ENCODE data around the gene ZNF224.
"Not testable (repeated sequence)": the region's sequence is repeated elsewhere in the genome, so short reads cannot be mapped to it uniquely, and the experiment has no call there.

ZNF224 gene

DNA sequence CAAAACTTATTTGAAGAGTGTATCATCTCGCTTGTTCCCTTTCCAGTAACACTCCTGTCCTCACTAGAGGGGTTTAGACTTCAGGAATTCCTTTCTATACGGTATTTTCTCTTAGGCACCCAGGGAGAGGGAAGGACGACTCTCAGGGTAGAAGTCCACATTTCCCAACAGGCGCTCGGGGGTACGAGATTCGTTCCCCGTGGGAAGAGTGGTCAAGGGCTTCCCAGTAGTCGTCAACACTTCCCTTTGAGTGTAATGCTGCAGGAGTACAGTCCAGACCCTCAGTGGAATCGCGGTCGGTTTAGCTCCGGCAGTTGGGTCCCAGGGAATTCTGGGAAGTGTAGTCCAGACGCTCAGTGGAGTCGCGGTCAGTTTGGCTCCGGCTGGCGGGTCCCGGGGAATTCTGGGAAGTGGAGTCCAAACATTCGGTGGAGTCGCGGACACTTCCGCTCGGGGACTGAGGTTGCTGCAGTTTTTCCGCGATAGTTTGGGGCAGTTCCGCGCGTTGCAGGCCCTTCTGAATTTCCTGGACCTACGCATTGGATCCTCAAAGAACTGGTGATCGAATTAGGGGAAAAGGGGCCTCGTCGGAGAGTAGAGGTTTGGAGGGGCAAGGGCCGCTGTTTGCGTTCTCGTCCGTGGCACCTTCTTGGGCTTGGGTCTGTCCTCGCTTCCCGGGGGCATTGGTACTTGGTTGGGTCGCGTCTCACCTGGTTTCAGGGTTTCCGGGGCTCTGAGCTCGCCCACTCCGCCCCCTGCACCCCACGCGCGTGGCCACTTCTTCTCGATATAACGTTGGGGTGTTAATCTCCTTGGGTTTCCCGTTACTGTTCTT, at the start of gene ZNF224:
TSS of gene ZNF224 (plus strand) at position 431 of the 835 bp plus-strand sequence. CDS start 3,513 bp downstream, outside the sequence.
- DNase-seq, result peak; percentile 91 to 93

DNA sequence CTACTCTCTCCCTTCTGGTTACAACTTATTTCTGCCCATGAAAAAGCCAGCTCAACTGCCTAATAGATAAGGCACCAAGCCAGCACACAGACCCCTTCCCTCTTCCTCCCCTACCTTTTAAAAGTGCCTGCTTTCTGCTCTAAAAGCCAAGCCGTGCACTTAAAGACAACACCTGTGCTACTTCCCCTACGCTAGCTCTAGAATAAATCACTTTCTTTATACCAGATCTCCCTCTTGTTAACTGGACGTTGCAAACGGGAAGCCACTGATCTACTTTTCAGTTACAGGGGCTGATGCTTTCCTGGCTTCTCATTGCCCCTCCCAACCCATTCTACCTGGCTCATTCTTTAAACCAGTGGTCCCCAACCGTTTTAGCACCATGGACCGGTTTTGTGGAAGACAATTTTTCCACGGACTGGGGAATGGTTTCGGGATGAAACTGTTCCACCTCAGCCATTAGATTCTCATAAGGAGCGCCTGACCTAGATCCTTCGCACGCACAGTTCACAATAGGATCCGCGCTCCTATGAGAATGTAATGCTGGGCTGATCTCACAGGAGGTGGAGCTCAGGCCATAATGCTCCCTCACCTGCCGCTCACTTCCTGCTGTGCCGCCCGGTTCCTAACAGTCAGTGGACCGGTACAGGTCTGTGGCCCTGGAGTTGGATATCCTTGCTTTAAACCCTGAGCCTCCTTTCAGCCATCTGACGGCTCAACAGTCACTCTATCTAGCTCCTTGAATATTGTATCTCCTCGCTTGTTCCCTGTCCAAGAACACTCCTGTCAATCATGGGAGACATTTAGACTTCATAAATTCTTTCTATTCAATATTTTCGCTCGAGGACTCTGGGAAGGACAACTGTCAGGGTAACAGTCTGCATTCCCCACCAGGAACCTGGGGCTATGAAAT, 43.2 kb upstream of the ZNF224 start:
- DNase-seq, result peak; percentile 28 to 30

DNA sequence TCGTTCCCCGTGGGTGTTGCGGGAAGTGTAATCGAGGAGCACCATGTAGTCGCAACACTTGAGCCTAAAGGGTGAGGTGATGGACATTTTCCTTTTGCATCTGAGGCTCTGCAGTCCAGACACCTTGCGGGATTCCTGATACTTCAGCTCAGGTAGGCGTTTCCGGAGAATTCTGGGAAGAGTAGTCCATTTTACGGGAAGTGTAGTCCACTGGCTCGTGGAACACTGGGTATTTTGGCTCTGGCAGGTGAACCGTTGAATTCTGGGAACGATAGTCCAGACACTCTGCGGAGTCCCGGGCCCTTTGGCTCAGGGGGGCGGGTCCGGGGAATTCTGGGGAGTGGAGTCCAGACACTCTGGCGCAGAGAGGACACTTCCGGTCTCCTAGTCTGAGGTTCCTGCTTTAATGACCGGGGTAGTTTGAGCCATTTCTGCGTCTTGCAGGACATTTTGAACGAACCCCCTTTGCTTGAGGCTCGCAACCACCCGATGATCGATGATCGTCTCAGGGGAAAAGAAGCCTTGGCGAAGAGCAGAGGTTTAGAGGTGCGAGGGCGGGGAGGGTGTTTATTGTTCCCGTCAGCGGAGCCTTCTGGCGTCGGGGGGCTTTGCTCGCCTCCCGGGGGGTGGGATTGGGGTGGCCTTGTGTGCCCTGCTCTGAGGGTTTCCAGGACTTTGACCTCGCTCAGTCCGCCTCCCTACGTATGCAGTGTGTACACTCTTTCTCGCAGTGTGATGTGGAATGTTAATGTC, 42.3 kb upstream of the ZNF224 start, which contains the start of gene ZNF223:
TSS of gene ZNF223 (plus strand) at position 387 of the 753 bp plus-strand sequence. CDS start 3,141 bp downstream, outside the sequence.
- peak; percentile 40 to 50 for DNase-seq

- DNase-seq, result no peak
Measured at GRCh38 chr19:44055870-44056269, 38.3 kb upstream of the ZNF224 start.

DNA sequence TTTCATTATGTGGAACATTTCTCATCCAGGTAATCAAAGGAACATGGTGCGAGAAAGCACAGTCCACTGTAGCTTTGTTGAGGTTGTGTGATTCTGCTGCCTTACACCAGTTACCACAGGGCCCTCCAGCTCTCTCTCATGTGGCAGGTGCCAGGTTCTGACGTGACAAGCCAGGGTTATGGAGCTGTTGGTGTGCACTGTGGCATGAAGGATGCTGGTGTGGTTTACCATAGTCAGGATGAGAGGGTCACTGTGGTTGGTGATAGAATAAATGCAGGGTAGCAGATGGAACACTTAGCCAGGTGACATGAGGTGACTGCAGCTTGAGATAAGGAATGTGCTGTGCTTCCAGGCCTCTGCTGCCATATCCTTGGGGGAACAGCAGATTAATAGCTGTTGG, 34.9 kb upstream of the ZNF224 start:
- no peak for DNase-seq

DNA sequence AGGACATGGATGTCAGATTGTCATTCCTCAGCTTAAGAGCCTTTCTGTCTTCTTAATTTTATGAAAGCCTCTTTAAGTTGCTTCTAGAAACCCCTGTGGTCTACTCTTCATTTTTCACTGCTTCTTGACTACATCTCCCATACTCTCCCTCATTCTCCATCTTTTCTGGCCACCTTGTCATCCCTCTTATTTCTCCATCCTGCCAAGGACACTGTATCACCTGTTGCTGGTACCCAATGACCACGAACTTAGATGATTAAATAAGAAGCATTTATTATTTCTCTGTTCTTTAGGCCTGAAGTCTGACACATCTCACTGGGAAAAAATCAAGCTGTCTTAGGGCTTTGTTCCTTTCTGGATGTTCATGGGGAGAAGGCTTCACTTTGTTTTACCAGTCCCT, 33.1 kb upstream of the ZNF224 start:
- no peak for DNase-seq

- DNase-seq, result no peak
Measured at GRCh38 chr19:44066305-44066704, 27.9 kb upstream of the ZNF224 start.

DNA sequence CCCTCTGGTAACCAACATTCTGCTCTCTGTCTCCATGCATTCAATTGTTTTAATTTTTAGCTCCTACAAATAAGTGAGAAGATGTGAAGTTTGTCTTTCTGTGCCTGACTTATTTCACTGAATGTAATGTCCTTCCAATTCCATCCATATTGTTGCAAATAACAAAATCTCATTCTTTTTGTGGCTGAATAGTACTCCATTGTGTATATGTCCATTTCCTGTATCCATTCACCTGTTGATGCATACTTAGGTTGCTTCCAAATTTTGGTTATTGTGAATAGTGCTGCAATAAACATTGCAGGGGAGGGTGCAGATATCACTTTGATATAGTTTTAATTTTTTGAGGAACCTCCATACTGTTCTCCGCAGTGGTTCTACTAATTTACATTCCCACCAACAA, 24.7 kb upstream of the ZNF224 start:
- no peak for DNase-seq

DNA sequence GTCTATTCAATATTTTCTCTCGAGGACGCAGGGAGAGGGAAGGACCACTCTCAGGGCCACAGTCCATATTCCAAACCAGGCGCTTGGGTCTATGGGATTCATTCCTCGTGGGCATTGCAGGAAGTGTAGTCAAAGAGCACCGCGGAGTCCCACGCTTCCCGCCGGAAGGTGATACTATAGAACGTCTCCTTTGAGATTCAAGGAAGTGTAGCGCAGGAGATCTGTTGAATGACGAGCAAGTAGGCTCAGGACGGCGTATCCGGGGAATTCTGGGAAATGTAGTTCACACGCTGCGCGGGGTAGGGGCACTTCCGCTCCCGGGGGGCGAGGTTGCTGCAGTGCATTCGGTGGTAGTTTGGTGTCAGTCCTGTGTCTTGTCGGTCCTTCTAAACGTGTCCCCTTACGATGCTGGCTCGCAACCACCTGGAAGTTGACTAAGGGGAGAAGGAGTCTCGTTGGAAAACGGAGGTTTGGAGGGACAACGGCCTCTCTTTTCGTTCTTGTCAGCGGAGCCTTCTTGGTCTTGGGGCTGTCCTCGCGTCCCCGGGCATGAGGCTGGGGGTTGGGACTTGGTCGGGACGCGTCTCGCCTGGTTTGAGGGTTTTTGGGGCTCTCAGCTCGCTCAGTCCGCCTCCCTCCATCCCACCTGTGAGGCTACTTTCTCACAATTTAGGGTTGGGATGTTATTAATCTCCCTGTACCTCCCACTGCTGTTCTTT, 22.2 kb upstream of the ZNF224 start, which contains the start of gene ZNF284:
TSS of gene ZNF284 (plus strand) at position 336 of the 719 bp plus-strand sequence. CDS start 4,231 bp downstream, outside the sequence.
- DNase-seq, result peak; percentile 90 to 91

GRCh38 chr19:44072543-44073401, 21.4 kb upstream of the ZNF224 start:
- DNase-seq, result peak in 1 of 2 experiments; percentile 16

- no peak for DNase-seq
Measured at GRCh38 chr19:44076325-44076724, 17.8 kb upstream of the ZNF224 start.

- DNase-seq, result no peak
Measured at GRCh38 chr19:44092108-44092507, 2.1 kb upstream of the ZNF224 start.

GRCh38 chr19:44107751-44108150, 13.6 kb downstream of the ZNF224 start:
- no peak for DNase-seq

- DNase-seq, result no peak
Measured at GRCh38 chr19:44109458-44109857, 15.3 kb downstream of the ZNF224 start.

- no peak for DNase-seq
Measured at GRCh38 chr19:44111910-44112463, 17.8 kb downstream of the ZNF224 start.

- peak in 1 of 2 experiments; percentile 6 for DNase-seq
Measured at GRCh38 chr19:44112802-44113137, 18.6 kb downstream of the ZNF224 start.

DNA sequence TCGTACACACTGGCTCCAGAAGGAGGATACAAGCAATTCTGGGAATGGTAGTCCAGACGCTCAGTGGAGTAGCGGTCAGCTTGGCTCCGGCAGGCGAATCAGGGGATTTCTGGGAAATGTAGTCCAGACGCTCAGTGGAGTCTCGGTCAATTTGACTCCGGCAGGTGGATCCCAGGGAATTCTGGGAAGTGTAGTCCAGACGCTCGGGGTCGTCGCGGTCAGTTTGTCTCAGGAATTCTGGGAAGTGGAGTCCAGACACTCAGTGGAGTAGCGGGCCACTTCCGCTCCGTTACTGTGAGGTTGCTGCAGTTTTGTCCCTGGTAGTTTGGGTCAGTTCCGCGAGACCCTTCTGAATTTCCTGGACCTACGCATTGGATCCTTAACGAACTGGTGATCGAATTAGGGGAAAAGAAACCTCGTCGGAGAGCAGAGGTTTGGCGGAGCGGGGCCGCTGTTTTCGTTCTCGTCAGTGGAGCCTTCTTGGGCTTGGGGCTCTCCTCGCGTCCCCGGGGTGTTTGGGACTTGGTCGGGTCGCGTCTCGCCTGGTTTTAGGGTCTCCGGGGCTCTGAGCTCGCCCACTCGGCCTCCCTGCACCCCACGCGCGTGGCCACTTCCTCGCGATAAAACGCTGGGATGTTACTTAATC, 19.1 kb downstream of the ZNF224 start, which contains the start of gene ZNF225:
TSS of gene ZNF225 (plus strand) at position 262 of the 646 bp plus-strand sequence. CDS start 2,429 bp downstream, outside the sequence.
- peak; percentile 93 to 94 for DNase-seq

- no peak for DNase-seq
Measured at GRCh38 chr19:44113784-44114390, 19.7 kb downstream of the ZNF224 start.

GRCh38 chr19:44121162-44121561, 27.0 kb downstream of the ZNF224 start:
- not testable (repeated sequence) for DNase-seq
